Measurements from ENCODE around the gene MXD3.

DNA sequence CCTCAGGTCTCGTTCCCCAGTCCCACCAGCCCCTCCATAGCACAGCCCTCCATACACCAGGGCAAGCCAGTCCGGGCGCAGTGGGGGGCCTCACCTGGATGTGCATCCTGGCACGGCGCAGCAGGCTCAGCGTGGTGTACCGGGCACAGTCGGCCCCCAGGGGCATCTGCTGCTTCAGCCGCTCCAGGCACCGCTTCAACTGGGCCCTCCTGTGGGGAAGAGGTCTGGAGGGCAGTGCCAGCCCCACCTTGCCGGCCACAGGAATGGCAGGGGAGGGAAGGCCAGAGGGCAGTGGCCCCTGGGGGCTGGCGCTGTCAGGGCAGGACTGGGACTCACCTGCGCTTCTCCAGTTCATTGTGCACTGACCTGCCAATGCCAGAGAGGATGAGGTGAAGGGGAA, 1.4 kb downstream of the MXD3 start:
- no peak for TF ChIP-seq EZH2 (IDR thresholded peaks at IDR 0.05; ENCODE audit: borderline replicate concordance, low read length)
- TF ChIP-seq CTCF (IDR thresholded peaks at IDR 0.05; ENCODE audit: low read length), result no peak

All from OCI-LY1 (cell line).